GM12878 (cell line): ENCODE measurements around the gene GFRA1. TPM values are rescaled to one million over a fixed set of nuclear protein-coding genes. Genes with fewer than 3 reads are reported as not detected.

Source experiments
- ATAC-seq: fragments of 200-7000 bp; cut with Tn5 transposase; 3 replicates; pipeline ENCODE4 v1.9.1; 2020; ENCODE audit warnings: mild to moderate bottlenecking, moderate library complexity
- BruUV-seq: library from RNA; stranded (reverse); fragments of 400-500 nt; replicated peaks from 2 replicates; lab custom pipeline; 2021; lab: Mats Ljungman, UMichigan
- CTCF ChIA-PET: fragments of 300-600 bp; sonication (Branson Sonifier 250); formaldehyde crosslinking; extraction: SDS; loops from one replicate; lab custom pipeline; 2021; ENCODE audit warnings: inconsistent platforms; lab: Yijun Ruan, JAX
- POLR2A ChIA-PET: fragments of 350-600 bp; formaldehyde crosslinking; extraction: SDS; loops from one replicate; lab custom pipeline; 2021; ENCODE audit warnings: inconsistent platforms; lab: Charles Lee
- RAD21 ChIA-PET: fragments of 300-600 bp; sonication (Branson Sonifier 250); formaldehyde crosslinking; loops from one replicate; lab custom pipeline; 2023; ENCODE audit warnings: antibody characterized with exemption; ENCODE audit not compliant: unreplicated experiment; lab: Charles Lee
- SMC1A ChIA-PET: fragments of 300-600 bp; sonication (Branson Sonifier 250); formaldehyde crosslinking; loops from one replicate; lab custom pipeline; 2023; ENCODE audit not compliant: unreplicated experiment, uncharacterized antibody; lab: Charles Lee
- DNase-seq: peaks from one replicate; pipeline ENCODE4 v3.0.0-alpha.2; 2011; ENCODE audit warnings: low read depth, low spot score
- FAIRE-seq: peaks from 3 replicates; lab custom pipeline; 2011; peaks lifted over from hg19 to GRCh38; lab: Jason Lieb, UNC
- H2AFZ ChIP-seq: 2 replicates; pipeline ENCODE4 v1.6.0; 2011; ENCODE audit warnings: low read depth, low read length, control low read depth; ENCODE audit not compliant: control insufficient read depth
- H3K27ac ChIP-seq: 2 replicates; pipeline ENCODE4 v1.5.1; 2011; ENCODE audit warnings: control low read depth; ENCODE audit not compliant: control insufficient read depth, insufficient read depth
- H3K27me3 ChIP-seq, 2 experiments: replicated peaks in 1 of 2; 2 replicates each; pipeline versions ENCODE4 v1.6.0 to v1.6.1; 2011; ENCODE audit warnings: low read length in 1 of 2; ENCODE audit not compliant: control insufficient read depth in 2 of 2, insufficient read depth in 2 of 2
- H3K36me3 ChIP-seq, 2 experiments: 2 replicates each; pipeline ENCODE4 v1.5.1; 2011; ENCODE audit warnings: low read length in 1 of 2; ENCODE audit not compliant: control insufficient read depth in 2 of 2, insufficient read depth in 2 of 2
- H3K4me1 ChIP-seq: 2 replicates; pipeline ENCODE4 v1.6.1; 2011; ENCODE audit warnings: mild to moderate bottlenecking, low read length, moderate library complexity, mixed read lengths; ENCODE audit not compliant: control insufficient read depth, insufficient read depth
- H3K4me2 ChIP-seq: 2 replicates; pipeline ENCODE4 v1.6.0; 2011; ENCODE audit warnings: control low read depth; ENCODE audit not compliant: control insufficient read depth, insufficient read depth
- H3K4me3 ChIP-seq: fragments of 200-600 bp; sonication (generic); 2 replicates; pipeline ENCODE4 v1.5.1; 2016
- H3K79me2 ChIP-seq: 2 replicates; pipeline ENCODE4 v1.6.0; 2011; ENCODE audit warnings: low read length; ENCODE audit not compliant: control insufficient read depth, insufficient read depth
- H3K9ac ChIP-seq: 2 replicates; pipeline ENCODE4 v1.8.0; 2011; ENCODE audit warnings: low read length, control low read depth, mixed read lengths; ENCODE audit not compliant: control insufficient read depth, insufficient read depth
- H3K9me3 ChIP-seq: replicated peaks from 3 replicates; pipeline ENCODE4 v1.5.1; 2011; ENCODE audit warnings: mild to moderate bottlenecking, low read length; ENCODE audit not compliant: control insufficient read depth, insufficient read depth
- H4K20me1 ChIP-seq: 2 replicates; pipeline ENCODE4 v1.6.0; 2011; ENCODE audit not compliant: control insufficient read depth, insufficient read depth
- POLR2A ChIP-seq: IDR thresholded peaks from 2 replicates; pipeline ENCODE4 v1.6.1; 2011; ENCODE audit warnings: low read depth, mild to moderate bottlenecking, low read length
- POU2F2 ChIP-seq: IDR thresholded peaks from 3 replicates; pipeline ENCODE4 v1.6.1; 2011; ENCODE audit warnings: low read depth, mild to moderate bottlenecking, low read length, borderline replicate concordance
- SPI1 ChIP-seq: IDR thresholded peaks from 2 replicates; pipeline ENCODE4 v1.6.1; 2011; ENCODE audit warnings: low read depth, mild to moderate bottlenecking, low read length, moderate library complexity, borderline replicate concordance; ENCODE audit not compliant: insufficient read depth
- SUZ12 ChIP-seq: fragments of 200-600 bp; sonication (generic); IDR thresholded peaks from one replicate; pipeline ENCODE4 v1.6.1; 2018; ENCODE audit warnings: antibody characterized with exemption, mild to moderate bottlenecking; ENCODE audit not compliant: unreplicated experiment
- TBL1XR1 ChIP-seq: IDR thresholded peaks from 2 replicates; pipeline ENCODE4 v1.6.1; 2012; ENCODE audit warnings: low read depth, low read length, improper control_type of control experiment
- ZBED1 ChIP-seq: IDR thresholded peaks from 2 replicates; pipeline ENCODE4 v1.6.1; 2016; ENCODE audit warnings: borderline replicate concordance
- WGBS: methylation state at CpG from one replicate; pipeline ENCODE4 v1.1.6; 2016; ENCODE audit warnings: low lambda C conversion rate; ENCODE audit not compliant: insufficient replicate concordance, insufficient coverage; ENCODE audit errors: missing lambda C conversion rate; 5-methylcytosine and 5-hydroxymethylcytosine counted together
- in situ Hi-C: fragments of 300-500 bp; cut with MboI; formaldehyde crosslinking; loops from 9 replicates; pipeline ENCODE4 v1.14.3; 2018; ENCODE audit warnings: mixed read lengths
- intact Hi-C: fragments of 100-400 bp; cut with micrococcal nuclease; formaldehyde crosslinking; loops from one replicate; pipeline ENCODE4 v1.14.2; 2022; ENCODE audit not compliant: unreplicated experiment
- polyA plus RNA-seq, 11 experiments: library from polyadenylated mRNA; depleted of rRNA in 4 of 11; unstranded in 6 of 11; stranded (reverse) in 5 of 11; fragments of >200 nt; fragmentation: Nextera tagmentation in 4 of 11; fragmentation: Illumina TruSeq in 1 of 11; extraction: Ambion mirVana in 4 of 11; extraction: Trizol in 1 of 11; gene quantifications; 1 replicate in 1 of 11; 2 replicates in 10 of 11; pipeline versions ENCODE4 v1.2.1 to v1.2.3, GENCODE V29; 2011 to 2016; ENCODE audit warnings: inconsistent platforms in 2 of 11, missing spikeins in 2 of 11, low read depth in 1 of 11
- total RNA-seq, 4 experiments: library from RNA; depleted of rRNA in 3 of 4; stranded (reverse); fragments of >200 nt in 3 of 4; fragmentation: Illumina TruSeq in 1 of 4; extraction: Trizol in 1 of 4; gene quantifications; 2 replicates each; pipeline versions ENCODE4 v1.2.1 to v1.2.3, GENCODE V29; 2013 to 2021
- TF ChIP-seq, protein P1 (sequence below): IDR thresholded peaks from 2 replicates; pipeline ENCODE4 v1.6.1; 2011; ENCODE audit warnings: low read depth, mild to moderate bottlenecking, low read length, moderate library complexity, borderline replicate concordance; ENCODE audit errors: extremely low read depth
- TF ChIP-seq, protein P2 (sequence below): IDR thresholded peaks from 2 replicates; pipeline ENCODE4 v1.6.1; 2012; ENCODE audit warnings: improper control_type of control experiment, low read depth, low read length; ENCODE audit not compliant: insufficient replicate concordance
- TF ChIP-seq, protein P3 (sequence below): fragments of 450-650 bp; IDR thresholded peaks from 2 replicates; pipeline ENCODE4 v1.6.1; 2014; ENCODE audit warnings: mild to moderate bottlenecking

The GFRA1 gene
- total and polyA plus RNA-seq, 10 of the 15 experiments (the other 5 are each of a cell fraction or from before 2014, with no cell fraction given) = 0.05 to 0.19 TPM; not detected in 8

DNA sequence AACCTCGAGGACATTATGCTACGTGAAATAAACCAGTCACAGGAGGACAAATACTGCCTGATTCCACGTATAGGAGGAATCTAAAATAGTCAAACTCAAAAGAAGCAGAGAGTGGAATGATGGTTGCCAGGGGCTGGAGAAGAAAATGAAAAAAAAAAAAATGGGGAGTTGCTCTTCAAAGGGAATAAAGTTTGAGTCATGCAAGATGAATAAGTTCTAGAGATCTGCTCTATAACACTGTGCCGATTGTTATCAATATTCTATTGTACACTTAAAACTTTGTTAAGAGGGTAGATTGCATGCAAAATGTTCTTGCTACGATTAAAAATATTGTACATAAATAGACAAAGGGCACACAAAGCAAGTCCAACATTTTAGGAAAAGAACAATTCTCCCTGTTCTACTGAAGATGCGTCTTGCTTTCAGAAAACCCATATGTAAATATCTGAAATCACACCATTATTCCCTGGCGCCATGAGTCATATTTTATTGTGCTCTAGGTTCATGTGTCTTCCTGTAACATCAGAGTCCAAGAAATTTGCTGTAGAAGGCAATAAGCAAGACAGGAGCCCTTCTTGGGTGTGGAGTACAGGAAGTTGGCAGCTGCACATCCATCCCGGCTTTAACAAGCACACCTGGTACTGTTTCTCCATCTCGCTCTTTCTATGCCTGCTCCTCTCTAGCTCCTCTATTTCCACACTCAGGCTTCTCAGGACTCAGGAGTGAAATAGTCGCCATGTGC, 145.9 kb downstream of the GFRA1 start:
- no peak overlapping the region for H3K27ac ChIP-seq
- WGBS = 48% methylated on average over 10 of the region's 10 CpGs
- H3K36me3 ChIP-seq = no peaks in the 10 kb centered on the region
- no peaks in the 10 kb centered on the region for H3K4me1 ChIP-seq
- TF ChIP-seq TBL1XR1 = no peak
- TF ChIP-seq ZBED1 = no peak
- TF ChIP-seq, protein P1, sequence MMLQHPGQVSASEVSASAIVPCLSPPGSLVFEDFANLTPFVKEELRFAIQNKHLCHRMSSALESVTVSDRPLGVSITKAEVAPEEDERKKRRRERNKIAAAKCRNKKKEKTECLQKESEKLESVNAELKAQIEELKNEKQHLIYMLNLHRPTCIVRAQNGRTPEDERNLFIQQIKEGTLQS = no peak
- TF ChIP-seq POLR2A = no peak
- TF ChIP-seq, protein P2, sequence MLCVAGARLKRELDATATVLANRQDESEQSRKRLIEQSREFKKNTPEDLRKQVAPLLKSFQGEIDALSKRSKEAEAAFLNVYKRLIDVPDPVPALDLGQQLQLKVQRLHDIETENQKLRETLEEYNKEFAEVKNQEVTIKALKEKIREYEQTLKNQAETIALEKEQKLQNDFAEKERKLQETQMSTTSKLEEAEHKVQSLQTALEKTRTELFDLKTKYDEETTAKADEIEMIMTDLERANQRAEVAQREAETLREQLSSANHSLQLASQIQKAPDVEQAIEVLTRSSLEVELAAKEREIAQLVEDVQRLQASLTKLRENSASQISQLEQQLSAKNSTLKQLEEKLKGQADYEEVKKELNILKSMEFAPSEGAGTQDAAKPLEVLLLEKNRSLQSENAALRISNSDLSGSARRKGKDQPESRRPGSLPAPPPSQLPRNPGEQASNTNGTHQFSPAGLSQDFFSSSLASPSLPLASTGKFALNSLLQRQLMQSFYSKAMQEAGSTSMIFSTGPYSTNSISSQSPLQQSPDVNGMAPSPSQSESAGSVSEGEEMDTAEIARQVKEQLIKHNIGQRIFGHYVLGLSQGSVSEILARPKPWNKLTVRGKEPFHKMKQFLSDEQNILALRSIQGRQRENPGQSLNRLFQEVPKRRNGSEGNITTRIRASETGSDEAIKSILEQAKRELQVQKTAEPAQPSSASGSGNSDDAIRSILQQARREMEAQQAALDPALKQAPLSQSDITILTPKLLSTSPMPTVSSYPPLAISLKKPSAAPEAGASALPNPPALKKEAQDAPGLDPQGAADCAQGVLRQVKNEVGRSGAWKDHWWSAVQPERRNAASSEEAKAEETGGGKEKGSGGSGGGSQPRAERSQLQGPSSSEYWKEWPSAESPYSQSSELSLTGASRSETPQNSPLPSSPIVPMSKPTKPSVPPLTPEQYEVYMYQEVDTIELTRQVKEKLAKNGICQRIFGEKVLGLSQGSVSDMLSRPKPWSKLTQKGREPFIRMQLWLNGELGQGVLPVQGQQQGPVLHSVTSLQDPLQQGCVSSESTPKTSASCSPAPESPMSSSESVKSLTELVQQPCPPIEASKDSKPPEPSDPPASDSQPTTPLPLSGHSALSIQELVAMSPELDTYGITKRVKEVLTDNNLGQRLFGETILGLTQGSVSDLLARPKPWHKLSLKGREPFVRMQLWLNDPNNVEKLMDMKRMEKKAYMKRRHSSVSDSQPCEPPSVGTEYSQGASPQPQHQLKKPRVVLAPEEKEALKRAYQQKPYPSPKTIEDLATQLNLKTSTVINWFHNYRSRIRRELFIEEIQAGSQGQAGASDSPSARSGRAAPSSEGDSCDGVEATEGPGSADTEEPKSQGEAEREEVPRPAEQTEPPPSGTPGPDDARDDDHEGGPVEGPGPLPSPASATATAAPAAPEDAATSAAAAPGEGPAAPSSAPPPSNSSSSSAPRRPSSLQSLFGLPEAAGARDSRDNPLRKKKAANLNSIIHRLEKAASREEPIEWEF = no peak
- TF ChIP-seq, protein P3, sequence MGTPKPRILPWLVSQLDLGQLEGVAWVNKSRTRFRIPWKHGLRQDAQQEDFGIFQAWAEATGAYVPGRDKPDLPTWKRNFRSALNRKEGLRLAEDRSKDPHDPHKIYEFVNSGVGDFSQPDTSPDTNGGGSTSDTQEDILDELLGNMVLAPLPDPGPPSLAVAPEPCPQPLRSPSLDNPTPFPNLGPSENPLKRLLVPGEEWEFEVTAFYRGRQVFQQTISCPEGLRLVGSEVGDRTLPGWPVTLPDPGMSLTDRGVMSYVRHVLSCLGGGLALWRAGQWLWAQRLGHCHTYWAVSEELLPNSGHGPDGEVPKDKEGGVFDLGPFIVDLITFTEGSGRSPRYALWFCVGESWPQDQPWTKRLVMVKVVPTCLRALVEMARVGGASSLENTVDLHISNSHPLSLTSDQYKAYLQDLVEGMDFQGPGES = no peak
- TF ChIP-seq POU2F2 = no peak
- TF ChIP-seq SPI1 = no peak
- no peak for TF ChIP-seq SUZ12
- CTCF ChIA-PET = no interaction called here
- no peak for FAIRE-seq
- H3K4me2 ChIP-seq = no peak overlapping the region
- in situ Hi-C loops = no loop called here
- no peaks in the 10 kb centered on the region for H3K9me3 ChIP-seq
- no peak overlapping the region for H3K4me3 ChIP-seq
- no TSS peak for BruUV-seq
- H3K9ac ChIP-seq = no peak overlapping the region
- intact Hi-C loops = no loop called here
- RAD21 ChIA-PET = no interaction called here
- H3K27me3 ChIP-seq = no peaks in the 10 kb centered on the region; a peak in 1 of 4 replicates
- POLR2A ChIA-PET = no interaction called here
- no peak overlapping the region for H2AFZ ChIP-seq
- SMC1A ChIA-PET = no interaction called here
- DNase-seq = no peak
- no peak for ATAC-seq
- no peaks in the 10 kb centered on the region for H3K79me2 ChIP-seq
- H4K20me1 ChIP-seq = no peaks in the 10 kb centered on the region
